GM19395 (cell line): ENCODE data around the gene NUP188.
"Not testable (repeated sequence)": the region's sequence is repeated elsewhere in the genome, so short reads cannot be mapped to it uniquely, and the experiment has no call there.

Source experiments
- ATAC-seq: cut with Tn5 transposase; IDR thresholded peaks from one replicate; pipeline ENCODE4 v1.9.1; 2021; ENCODE audit warnings: mild to moderate bottlenecking, moderate library complexity; ENCODE audit not compliant: unreplicated experiment

The NUP188 gene

DNA sequence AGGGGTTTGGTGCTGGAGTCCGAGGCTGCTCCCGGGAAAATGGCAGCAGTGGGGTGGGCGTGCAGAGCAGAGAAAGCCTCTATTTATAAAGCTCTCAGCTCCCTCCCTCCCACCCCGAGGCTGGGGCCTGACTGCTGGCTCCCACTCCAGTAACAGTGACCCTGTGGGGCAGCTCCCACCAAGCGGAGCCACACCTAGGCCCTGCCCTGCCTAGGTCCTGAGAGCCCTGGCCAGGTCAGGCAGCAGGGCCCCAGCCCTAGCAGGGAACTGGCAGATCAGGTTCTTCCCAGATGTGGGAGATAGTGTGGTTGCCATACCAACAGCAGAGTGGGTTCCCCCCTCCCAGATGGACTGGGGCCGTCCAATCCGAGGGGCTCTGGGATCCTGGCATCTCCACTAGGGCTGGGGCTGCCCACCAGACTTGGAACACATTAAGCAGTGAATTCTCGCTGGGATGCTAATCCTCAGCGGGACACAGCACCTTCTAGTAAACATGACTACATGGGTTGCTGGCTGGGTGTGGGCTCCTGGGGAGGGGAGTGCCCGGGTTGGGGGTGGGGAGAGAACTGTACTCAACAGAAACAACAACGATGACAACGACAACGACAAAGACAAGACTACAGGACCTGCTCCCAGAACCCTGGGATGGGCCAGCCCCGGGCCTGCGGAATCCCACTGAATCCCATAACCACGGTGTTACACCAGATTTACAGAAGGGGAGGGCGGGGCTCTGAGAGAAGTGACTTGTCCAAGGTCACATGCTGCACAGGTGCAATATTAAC, 79.1 kb downstream of the NUP188 start:
- ATAC-seq = no peak

DNA sequence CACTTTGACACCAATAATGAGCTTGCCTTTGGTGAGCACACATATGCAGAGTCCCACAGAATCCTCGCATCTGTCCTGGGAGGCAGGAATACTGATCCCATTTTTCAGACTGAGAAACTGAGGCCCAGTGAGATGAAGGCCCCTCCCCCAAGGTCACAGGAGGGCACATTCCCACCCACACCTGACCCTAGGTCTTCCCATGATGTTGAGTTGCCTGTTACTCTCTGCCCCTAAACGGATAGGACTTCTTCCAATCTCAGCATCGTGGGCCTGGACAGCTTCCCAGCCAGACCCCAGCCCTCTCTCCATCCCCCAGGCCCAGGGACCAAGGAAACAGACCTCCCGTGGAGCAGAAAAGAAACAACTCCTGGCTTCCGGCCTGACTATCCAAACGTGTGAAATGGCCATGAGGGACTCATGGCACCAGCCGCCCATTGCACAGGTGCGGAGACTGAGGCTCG, 79.8 kb downstream of the NUP188 start:
- ATAC-seq = no peak

DNA sequence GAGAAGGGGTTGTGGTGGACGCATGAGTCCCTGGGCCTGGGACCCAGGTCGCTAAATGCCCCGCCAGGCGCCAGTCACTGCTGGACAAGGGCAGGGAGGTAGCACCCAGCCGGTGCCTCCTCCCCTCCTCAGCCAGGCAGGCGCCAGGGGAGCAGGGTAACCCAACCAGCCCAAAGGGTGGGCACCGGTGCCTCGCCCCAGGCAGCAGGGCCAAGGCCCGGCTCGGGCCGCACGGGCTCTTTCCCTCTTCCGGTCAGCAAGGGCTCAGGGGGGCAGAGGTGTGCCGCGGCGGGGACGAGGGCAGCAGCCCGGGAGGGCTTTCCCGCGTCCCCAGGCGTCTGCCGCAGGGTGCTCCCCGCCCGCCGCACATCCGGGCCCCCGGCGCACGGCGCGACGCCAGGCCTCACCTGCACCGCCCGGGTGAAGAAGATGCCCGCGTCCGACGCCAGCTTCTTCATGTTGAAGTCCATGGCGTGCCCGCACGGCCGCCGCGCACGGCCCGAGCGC, 80.2 kb downstream of the NUP188 start:
- ATAC-seq = peak; percentile 33

DNA sequence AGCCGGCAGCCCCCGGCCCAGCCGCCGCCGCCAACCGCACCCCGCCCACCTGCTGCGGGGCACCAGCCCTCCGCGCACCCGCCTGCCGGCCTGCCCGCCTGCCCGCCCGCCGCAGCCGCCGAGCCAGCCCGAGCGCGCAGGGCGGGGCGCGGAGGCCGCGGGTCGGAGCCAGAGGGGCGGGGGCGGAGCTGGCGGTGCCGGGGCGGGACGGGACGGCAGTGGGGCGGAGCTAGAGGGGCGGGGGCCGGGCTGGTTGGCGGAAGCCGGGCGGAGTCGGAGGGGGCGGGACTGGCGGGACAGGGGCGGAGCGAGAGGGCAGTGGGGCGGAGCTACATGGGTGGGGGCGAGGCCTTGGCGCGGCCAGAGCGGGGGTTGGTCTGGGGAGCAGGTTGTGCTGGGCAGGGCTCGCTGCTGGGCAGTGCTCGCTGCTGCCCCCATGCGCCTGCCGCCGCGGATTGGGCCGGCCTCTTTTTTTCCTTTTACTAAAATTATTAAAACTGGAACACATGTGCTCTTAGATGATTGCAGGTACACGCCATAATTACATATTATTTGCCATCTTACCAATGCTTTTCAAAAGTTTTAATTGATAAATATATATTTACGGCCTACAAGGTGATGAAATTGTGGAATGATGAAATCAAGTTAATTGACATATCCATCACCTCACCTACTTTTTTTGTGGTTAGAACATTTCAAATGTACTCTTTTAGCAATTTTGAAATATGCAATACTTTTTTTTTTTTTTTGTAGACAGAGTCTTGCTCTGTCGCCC, 80.9 kb downstream of the NUP188 start, which contains the start of gene SH3GLB2:
SH3GLB2 (minus strand) TSS at position 140 of the 775 bp plus-strand sequence. CDS start 177 bp downstream, outside the sequence.
- peak; percentile 78 for ATAC-seq

DNA sequence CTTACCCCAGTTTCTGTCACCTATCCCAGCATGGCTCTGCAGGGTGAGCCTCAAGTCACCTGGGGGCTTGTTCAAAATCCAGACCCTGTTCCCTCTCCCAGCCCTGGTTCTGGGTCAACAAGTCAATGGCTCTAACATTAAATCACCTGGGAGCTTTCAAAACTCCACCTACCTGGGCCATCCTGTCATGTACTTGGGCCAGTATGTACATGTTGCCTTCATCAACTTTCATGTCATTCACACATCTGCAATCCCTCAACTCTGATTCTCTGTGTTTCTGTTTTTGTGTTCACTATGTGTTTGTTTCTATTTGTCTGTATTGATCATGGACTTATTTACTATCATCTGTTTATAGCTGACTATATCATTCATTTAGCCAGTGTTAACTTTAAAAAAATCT, 82.7 kb downstream of the NUP188 start:
- no peak for ATAC-seq

DNA sequence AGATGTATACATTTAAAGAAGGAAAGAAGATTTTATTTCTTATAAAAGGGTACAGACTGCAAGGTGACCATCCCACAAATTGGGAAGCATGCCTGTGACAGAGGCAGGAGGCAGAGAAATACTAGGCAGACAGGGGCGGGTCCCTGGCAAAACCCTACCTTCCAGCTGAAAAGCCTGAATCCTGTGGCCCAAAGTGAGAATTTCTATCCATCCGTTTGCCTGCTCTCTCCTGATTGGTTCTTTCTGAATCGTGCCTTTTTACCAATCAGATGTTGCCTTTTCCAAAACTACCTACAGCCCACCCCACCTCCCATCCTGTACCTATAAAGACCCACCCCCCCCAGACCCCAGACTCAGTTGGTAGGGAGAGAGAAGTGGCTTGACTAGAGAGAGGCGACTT, 84.0 kb downstream of the NUP188 start:
- ATAC-seq = no peak

DNA sequence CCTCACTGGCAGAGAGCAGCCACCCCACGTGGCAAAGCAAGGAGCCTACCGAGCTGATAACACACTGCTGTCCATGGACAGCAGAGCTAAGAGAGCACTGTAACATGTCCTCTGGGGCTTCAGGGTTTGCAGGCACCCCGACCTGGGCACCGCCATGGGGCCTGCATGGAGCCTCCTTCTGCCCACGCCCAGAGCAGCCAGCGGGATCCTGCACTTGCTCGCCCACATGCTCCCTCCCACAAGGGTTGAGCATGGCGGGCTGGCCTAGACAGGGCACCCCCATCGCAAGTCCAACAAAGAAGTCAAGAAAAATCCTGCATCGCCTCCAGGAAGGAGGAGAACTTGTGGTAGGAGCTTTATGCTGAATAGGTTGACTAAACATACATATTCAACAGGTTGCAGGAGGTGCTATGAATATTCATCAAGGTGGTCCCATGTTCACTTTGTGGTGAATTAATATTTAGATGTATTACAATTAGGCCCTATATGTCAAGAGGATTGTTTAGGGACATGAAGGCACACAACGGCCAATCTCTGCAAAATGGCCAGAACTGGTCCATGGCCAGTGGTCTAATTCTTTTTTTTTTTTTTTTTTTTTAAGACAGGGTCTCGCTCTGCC, 85.2 kb downstream of the NUP188 start:
- no peak for ATAC-seq

DNA sequence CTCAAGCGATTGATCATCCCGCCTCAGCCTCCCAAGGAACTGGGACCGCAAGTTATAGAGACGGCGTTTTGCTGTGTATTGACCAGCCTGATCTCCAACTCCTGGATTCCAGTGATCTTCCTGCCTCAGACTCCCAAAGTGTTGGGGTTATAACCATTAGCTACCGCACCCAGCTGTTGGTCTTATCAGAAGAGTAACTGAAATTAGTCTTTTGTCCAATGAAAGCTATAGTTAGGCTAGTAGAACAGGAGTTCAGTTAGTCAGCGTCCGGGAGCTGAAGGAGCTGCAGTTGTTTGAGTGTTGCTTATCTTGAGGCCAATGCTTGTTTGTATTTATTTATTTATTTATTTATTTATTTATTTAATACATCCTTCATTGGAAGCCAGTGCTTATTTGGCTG, 85.7 kb downstream of the NUP188 start:
- no peak for ATAC-seq

DNA sequence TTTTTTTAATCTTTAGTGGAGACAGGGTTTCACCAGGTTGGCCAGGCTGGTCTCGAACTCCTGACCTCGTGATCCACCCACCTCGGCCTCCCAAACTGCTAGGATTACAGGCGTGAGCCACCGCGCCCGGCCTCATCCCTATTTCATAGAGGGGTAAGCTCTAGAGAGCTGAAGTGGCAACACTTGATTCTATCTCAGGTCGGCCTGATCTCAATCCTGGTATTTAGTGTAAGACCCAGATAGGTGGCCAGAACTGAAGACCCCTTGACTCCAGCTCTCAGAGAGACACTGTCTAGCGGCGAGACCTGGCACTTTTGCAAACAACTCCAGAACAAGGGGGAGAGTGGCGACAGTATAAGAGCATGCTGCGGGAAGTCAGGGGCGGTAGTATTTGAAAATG, 88.3 kb downstream of the NUP188 start:
- ATAC-seq = not testable (repeated sequence)

DNA sequence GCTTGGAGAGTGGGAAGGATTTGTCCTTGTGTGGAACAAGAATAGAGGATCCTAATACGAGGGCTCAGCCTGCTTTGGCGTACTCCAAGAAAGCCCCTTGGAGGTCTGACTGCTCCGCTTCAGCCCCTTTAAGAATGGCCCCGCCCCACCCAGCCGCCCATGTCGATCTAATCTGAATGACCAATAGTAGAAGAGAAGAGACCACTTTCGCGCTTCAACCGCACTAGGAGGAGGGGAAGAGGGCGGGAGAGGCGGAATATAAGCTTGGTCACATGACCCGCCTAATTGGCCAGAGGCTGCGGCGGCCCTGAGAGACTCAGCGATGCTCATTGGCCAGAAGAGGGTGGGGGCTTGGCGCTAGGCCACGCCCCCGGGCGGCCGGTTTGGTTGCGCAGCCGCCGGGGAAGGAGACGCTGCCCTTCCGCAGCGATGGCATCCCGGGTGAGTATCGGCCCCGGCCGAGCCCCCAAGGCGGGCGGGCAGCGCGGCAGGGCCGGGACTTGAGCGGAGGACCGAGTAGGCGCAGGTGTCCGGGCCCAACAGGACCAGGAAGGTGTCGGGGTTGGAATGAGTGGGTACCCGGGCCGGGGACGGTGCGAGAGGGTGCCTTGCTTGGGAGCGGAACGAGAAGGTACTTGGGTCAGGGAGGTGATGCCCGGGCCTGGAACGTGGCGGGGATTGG, 88.9 kb downstream of the NUP188 start, which contains the start of gene MIGA2:
MIGA2 (plus strand) TSS at position 386 of the 682 bp plus-strand sequence. CDS start 3,969 bp downstream, outside the sequence.
- peak; percentile 93 for ATAC-seq

DNA sequence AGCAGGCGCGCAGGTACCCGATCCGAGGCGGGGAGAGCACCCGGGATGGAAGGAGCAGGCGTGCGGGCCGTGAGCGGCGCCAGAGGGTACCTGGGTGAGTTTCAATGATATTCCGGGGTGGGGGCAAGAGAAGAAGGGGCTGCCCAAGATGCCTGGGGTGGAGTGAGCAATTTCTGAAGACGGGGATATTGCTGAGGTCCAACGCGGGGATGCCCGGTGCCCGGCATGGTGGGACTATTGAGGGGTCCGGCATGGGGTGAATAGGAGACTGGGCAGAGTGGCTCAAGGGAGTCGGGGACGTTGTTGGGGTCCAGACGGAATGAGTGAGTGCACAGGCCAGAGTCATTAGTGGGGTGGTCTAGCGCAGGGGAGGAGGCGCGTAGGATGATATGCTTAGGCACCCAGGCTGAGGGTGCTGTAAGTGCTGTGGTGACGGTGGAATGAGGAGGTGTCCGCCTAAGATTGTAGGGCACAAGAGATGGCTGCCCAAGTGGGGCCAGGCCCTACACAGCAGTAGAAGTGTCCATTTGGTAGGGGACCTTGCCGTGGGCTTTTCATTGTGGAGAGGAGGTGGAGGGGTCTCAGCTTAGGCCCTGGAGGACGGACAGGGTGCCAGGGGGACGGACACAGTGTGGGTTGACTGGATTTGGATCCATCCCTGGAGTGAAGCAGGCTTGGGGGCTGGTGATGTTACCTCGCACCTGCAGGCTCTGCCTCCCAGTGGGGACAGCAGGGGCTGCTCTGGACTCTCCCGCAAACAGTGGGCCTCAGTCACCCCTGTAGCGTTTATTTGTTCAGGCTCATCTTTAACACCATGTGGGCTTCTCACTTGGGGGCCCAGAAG, 89.6 kb downstream of the NUP188 start:
- ATAC-seq = no peak

DNA sequence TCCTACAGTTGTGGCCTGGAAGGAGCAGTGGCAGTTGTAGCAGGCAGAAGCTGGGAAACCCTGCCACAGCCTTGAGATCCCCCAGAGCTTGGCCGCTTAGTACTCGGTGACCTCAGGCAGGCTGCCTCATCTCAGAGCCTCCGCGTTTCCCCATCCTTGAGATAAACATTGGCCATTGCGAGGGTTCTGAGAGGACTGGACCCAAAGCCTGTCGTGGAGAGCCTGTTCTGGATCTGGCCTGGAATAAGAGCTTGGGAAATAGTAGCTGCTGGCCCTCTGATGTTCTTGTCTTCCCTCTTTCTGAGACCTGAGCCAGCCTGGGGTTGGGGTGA, 90.2 kb downstream of the NUP188 start:
- ATAC-seq = no peak

DNA sequence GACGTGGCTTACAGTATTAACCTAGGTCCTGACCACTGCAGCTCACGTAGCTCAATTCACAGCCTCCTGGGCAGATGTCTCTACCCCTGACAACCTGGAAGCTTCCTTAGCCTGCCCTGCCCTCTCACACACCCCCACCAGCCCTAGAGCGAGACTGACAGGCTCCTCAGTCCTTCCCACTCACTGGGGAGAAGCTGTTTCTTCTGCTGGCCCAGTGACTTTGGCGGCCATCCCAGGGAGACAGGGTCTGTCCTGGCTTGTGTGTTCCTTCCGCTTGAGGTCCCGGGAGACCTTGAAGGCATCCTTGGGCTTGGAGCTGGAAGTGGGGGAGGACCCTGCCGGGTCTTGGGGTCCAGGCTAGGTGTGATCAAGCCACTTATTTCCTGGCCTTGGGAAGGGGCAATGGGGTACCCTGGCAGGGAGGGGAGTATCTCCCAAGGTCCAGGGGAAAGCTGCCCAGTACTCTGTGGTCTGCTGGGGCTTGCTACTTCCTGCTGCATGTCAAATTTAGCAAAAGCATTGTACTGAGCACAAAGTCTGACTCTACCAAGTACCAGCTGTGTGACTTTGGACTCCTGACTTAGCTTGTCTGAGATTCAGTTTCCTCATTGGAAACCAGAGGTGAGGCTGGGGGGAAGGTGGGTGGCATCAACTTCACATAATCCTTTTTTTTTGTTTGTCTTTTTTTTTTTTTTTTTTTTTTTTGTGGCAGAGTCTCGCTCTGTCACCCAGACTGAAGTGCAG, 90.8 kb downstream of the NUP188 start:
- ATAC-seq = no peak

DNA sequence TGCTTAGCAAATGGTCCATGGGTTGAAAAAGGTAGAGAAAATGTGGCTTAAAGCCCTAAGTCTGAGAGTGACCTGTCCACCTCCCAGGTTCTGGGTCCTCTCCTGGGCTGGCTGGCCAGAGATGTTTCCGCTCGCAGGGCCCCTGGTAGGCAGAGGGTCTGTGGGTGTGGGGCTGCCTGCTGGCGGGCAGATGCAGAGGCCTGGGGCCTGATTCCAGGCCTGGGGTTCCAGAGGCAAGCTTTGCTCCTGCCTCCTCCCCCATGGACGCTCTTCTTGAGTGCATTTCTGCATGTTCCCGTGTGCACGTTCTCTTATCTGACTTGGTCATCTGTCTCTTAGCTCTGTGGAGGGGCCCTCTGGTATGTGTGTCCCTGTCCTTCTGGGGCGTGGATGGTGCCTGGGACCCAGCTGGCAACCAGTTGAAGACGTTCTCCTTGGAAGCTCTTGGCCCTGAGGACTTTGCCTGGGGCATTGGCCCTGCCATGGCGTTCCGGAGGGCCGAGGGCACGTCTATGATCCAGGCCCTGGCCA, 92.7 kb downstream of the NUP188 start:
- ATAC-seq = no peak

DNA sequence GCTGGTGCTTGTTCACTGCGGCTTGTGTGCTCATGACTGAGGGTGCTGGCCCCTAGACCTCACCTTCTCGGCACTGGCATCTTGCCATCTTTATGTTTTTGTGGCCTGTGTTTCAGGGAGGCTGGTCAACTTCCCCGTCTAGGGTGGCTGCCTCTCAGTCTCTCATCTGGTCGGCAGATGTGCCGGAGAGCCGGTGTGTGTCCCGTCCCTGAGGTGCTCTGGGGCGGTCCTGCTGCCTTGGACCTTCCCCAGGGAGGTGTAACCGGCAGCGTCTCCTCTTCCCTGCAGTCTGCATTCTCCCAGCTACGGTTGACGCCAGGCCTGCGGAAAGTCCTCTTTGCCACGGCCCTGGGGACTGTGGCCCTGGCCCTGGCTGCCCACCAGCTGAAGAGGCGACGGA, 94.5 kb downstream of the NUP188 start:
- no peak for ATAC-seq

DNA sequence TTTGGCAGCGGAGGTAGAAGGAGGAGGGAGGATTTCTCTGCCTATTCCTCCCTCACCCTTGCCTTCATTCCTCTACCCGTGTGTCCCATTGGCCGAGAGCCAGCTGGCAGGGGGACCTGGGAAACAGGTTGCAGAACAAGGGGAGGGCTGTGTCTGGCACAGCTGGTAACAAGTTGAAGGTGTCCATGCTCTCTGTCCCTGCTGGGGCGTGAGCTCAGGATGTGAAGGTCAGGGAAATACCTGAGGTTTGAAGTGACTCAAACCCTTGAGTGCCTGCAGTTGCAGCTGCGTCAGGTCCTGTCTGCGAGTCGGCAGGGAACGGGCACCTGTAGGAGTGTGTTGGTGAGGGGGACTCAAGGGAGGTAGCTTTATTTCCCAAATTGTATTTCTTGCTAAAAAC, 105.1 kb downstream of the NUP188 start:
- no peak for ATAC-seq

DNA sequence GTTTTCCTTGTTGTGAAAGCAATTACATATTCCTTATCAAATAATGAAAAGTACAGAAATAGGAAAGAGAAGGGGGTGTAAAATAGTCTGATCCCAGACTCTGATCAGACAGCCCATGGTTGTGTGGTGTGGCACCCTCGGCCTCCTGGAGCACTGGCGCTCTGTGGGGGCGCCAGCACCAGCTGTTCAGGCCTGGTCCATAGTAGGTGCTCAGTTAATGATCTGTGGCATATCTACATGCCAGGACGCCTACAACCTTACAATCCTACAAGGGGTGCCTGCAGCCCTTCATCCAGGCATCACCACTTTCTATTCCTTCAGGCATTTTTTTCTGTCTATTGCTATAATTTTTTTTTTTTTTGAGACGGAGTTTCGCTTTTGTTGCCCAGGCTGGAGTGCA, 105.5 kb downstream of the NUP188 start:
- no peak for ATAC-seq

DNA sequence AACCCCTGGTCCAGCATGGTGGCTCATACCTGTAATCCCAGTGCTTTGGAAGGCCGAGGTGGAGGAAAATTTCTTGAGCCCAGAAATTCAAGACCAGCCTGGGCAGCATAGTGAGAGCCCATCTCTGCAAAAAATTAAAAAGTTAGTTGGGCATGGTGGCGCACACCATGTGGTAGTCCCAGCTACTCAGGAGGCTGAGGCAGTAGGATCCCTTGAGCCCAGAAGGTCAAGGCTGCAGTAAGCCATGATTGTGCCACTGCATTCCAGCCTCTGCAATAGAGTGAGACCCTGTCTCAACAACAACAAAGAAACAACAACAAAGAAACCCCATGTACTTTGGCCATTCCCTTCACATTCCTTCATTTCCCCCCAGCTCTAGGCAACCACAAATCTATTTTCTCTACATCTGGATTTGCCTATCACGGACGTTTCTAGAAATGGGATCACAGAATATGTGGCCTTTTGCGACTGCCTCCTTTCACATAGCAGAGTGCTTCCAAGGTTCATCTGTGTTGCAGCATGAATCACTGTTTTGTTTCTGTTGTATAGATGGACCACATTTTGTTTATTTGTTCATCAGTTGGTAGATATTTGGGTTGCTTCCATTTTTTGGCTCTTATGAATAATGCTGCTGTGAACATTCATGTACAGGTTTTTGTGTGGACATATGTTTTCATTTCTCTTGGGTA, 106.8 kb downstream of the NUP188 start:
- no peak for ATAC-seq
